T-helper 1 cell (primary cell): Measurements from ENCODE around the gene AZU1.

Experiments
- DNase-seq, 5 donors: peaks; one replicate each; pipeline ENCODE4 v3.0.0-alpha.2; 2012 to 2020

Gene AZU1

DNA sequence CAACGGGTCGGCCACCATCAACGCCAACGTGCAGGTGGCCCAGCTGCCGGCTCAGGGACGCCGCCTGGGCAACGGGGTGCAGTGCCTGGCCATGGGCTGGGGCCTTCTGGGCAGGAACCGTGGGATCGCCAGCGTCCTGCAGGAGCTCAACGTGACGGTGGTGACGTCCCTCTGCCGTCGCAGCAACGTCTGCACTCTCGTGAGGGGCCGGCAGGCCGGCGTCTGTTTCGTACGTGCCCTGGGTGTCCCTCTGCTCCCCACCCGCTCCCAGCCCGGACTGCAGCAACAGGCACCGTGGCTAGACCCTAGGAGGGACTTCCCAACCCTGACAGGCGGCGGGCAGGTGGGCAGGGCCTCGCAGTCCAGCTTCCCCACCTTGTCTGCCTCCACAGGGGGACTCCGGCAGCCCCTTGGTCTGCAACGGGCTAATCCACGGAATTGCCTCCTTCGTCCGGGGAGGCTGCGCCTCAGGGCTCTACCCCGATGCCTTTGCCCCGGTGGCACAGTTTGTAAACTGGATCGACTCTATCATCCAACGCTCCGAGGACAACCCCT, 28.0 kb downstream of the AZU1 start:
- no peak for DNase-seq

DNA sequence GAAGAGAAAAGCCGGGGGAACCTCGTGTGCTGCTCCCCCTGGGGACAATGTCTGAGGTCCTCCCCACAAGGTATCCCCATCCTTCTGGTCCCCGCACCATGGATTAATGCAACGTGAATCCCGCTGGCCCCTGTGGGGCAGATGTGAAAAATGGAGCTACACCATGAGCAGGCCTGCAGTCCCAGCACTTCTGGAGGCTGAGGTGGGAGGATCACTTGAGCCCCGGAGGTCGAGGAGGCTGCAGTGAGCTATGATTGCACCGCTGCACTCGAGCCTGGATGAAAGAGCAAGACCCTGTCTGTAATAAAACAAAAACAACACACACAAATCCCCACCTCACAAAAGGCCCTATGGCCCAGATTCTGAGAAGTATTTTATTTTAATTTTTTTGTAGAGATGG, 30.6 kb downstream of the AZU1 start:
- DNase-seq, result no peak

DNA sequence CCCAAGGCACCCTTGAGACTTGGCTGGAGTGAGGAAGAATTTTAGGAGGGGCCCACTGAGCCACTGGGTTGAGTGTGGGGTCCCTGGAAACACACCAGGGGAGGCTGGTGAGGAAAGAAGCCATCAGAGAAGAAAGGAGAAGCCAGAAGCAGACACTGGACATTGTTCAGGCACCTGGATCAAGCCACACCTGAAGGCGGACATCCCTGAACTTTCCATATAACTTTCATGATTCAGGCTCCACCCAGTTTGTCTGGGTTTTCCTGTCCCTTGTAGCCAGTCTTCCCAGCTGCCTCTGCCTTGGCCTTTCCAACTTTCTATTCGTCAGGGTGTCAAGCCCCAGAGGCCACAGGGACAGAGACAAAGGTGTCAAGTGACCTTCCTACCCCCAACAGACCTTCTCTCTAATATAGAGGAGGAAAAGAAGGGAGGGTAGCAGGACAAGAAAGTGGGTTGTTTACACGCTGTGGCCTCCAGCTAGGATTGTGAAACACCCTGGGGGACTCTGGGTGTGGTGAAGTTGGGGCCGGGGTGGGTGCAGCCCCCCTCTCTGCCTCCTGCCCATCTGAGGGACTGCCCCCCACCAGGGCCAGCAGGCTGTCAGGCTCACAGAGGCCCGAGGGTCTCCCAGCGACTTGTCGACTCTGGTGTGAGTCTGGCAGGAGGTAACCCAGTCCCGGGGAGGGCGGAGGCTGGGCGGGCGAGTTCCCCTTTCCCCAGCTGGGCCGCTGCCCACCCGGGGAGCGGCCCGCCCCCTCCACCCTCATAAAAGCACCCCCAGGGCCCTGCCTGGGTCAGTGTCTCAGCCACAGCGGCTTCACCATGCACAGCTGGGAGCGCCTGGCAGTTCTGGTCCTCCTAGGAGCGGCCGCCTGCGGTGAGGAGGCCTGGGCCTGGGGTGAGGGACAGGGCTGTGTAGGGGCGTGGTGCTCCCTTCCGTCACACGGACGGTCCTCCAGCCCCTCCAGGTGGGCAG, 31.5 kb downstream of the AZU1 start, which contains the start of gene CFD:
Gene CFD (plus strand): TSS at position 797 of the 976 bp plus-strand sequence. CDS start 26 bp downstream, at position 823.
- no peak for DNase-seq

GRCh38 chr19:861141-861755, 33.6 kb downstream of the AZU1 start:
- DNase-seq, result no peak

DNA sequence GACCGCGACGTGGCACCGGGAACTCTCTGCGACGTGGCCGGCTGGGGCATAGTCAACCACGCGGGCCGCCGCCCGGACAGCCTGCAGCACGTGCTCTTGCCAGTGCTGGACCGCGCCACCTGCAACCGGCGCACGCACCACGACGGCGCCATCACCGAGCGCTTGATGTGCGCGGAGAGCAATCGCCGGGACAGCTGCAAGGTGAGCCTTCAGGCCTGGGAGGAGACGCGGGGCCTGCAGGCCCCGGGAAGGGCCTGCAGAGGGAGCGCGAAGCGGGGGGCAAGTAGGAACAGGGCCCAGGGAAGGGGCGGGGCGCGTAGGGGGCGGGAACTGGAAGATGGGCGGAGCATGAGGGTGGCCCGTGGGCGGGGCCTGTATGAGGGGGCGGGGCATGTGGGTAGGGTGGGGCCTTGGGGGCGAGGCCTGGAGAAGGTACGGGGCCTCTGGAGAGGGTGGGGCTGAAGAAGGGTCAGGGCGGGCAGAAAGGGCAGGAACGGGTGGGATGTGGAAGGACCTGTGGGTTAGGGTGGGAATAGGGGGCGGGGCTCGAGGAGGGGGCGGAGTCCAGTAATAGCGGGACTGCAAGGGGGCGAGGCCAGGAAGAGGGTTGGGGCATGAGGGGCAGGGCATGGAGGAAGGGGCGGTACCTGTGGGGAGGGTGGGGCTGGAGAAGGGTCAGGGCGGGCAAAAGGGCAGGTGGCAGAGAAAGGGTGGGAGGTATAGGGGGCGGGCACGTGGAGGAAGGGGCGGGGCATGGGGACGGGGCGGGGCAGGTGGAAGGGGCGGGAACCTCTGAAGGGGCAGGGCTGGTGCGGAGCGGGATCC, 34.3 kb downstream of the AZU1 start:
- DNase-seq, result peak; percentile 41 to 78 (median 65)

- DNase-seq, result peak; percentile 59 to 83 (median 73)
These were observed 35.1 kb downstream of the AZU1 start for GRCh38 chr19:862581-863314.

DNA sequence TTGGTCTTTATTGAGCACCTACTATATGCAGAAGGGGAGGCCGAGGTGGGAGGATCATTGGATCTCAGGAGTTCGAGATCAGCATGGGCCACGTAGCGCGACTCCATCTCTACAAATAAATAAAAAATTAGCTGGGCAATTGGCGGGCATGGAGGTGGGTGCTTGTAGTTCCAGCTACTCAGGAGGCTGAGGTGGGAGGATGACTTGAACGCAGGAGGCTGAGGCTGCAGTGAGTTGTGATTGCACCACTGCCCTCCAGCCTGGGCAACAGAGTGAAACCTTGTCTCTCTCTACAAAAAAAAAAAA, 35.6 kb downstream of the AZU1 start:
- DNase-seq, result no peak

GRCh38 chr19:866769-867300, 39.2 kb downstream of the AZU1 start:
- DNase-seq, result no peak

DNA sequence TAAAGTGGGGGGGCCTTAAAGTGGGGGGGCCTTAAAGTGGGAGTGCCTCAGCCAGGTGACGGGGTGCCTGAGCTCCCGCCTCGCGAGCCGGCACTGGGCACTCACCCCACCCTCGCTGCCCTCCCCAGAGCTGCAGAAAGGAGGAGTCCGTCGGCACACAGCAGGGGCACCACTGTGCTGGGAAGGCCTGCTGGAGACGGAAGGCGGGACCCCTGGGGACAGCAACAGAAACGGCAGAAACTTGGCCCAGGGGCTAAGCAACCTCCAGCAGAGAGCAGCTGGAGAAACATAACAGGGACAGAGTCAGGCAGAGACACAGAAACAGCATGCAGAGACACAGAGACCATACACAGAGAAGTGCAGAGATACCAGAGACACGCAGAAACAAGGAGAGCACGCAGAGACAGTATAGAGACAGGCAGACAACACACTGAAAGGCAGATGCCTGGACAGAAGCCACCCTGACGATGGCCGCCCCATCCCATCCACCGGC, 39.7 kb downstream of the AZU1 start:
- DNase-seq, result no peak

- DNase-seq, result no peak
These were observed 40.3 kb downstream of the AZU1 start for GRCh38 chr19:867855-868457.

DNA sequence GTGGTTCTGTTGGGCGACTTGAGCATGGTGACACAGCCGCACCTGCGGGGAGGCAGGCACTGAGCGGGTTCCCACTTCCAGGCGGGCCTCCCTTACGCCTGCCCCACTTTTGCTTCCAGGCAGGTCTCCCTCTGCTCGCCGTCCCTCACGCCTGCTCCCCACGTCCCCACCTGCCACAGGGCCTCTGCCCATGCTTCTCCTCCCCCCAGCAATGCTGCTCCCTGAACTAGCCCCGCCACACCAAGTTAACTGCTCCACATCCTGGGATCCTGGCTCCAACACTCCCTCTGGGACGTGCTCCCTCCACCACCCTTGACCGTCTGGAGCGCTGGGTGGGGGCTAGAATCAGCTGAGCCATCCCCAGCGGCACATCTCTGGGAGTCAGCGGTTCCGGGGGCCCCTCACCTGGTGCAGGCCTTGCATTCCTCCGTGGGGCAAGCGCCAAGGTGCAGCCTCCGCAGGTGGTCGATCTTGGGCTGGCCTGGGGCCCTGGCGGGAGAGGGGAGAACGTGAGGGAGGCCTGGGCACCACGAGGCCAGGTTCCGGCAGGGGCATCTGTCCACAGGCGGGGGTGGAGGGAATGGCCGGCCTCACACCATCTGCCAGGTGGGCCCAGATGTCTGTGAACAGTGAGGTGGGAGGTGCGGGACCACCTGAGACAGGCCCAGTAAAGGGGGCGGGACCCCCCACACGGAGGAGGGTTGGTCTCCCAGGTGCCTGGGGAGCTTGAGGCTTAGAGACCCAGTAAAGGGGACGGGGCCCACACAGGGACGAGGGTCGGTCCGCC, 41.0 kb downstream of the AZU1 start:
- no peak for DNase-seq

GRCh38 chr19:869245-870177, 41.9 kb downstream of the AZU1 start:
- DNase-seq, result no peak

GRCh38 chr19:870314-870713, 42.7 kb downstream of the AZU1 start:
- DNase-seq, result no peak

GRCh38 chr19:870963-871401, 43.3 kb downstream of the AZU1 start:
- DNase-seq, result no peak

- DNase-seq, result peak in 1 of 5 donors; percentile 27
These were observed 44.0 kb downstream of the AZU1 start for GRCh38 chr19:871446-872265.

- peak; percentile 72 to 91 (median 79) for DNase-seq
These were observed 44.8 kb downstream of the AZU1 start for GRCh38 chr19:872266-872951.

- DNase-seq, result peak; percentile 49 to 80 (median 75)
These were observed 45.4 kb downstream of the AZU1 start for GRCh38 chr19:873084-873483.
